Thyroid gland (tissue), 4 donors: ENCODE results near the gene ACE.

Source experiments
- CTCF ChIP-seq, 6 experiments: fragments of 200-600 bp in 3 of 6; fragments of 450-650 bp in 3 of 6; sonication (generic) in 3 of 6; IDR thresholded peaks; one replicate each; pipeline ENCODE4 v1.5.1; 2016 to 2019; ENCODE audit warnings: antibody characterized with exemption in 6 of 6, mild to moderate bottlenecking in 2 of 6, inconsistent platforms in 1 of 6, moderate library complexity in 1 of 6
- POLR2A ChIP-seq, 2 donors: fragments of 450-650 bp; IDR thresholded peaks; one replicate each; pipeline ENCODE4 v1.6.1; 2017; ENCODE audit warnings: antibody characterized with exemption in 2 of 2, mild to moderate bottlenecking in 2 of 2, moderate library complexity in 1 of 2

GRCh38 chr17:63525190-63525946, 48.5 kb downstream of the ACE start:
- TF ChIP-seq CTCF (IDR thresholded peaks at IDR 0.05): no peak
- TF ChIP-seq POLR2A (IDR thresholded peaks at IDR 0.05): no peak
